ENCODE data around the gene NHSL2. TPM values are rescaled to one million over a fixed set of nuclear protein-coding genes. Genes with fewer than 3 reads are reported as not detected.

Gene NHSL2
- total RNA-seq, 1 experiment from 2014 or later, result not detected

DNA sequence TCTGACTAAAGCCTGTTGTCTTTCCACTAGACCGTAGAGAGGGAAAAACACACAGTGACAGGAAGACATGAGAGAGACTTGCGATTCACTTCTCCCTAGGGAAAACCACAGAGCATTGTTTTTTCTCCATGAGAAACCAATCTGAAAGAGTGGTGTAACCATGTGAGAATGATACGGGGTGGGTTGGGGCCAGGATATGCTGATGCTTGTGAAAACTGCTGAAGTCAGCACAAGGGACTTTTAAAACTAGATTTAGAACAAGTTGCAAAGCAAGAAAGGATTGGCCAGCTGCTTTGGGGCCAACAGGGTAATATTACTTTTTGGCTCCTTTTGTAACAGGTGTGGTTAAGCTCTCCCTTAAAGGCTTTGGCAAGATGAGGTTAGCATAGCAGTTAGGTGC lies 66.1 kb downstream of the NHSL2 start:
- DNase-seq, result no peak
- H3K36me3 ChIP-seq (ENCODE audit: low read depth), result no peaks in the 10 kb centered on the region
- no peak overlapping the region for H3K4me3 ChIP-seq
- TF ChIP-seq, protein P1, sequence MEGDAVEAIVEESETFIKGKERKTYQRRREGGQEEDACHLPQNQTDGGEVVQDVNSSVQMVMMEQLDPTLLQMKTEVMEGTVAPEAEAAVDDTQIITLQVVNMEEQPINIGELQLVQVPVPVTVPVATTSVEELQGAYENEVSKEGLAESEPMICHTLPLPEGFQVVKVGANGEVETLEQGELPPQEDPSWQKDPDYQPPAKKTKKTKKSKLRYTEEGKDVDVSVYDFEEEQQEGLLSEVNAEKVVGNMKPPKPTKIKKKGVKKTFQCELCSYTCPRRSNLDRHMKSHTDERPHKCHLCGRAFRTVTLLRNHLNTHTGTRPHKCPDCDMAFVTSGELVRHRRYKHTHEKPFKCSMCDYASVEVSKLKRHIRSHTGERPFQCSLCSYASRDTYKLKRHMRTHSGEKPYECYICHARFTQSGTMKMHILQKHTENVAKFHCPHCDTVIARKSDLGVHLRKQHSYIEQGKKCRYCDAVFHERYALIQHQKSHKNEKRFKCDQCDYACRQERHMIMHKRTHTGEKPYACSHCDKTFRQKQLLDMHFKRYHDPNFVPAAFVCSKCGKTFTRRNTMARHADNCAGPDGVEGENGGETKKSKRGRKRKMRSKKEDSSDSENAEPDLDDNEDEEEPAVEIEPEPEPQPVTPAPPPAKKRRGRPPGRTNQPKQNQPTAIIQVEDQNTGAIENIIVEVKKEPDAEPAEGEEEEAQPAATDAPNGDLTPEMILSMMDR (conservative IDR thresholded peaks at IDR 0.05), result no peak
- TF ChIP-seq EZH2 (IDR thresholded peaks at IDR 0.05; ENCODE audit: low read depth), result no peak
- intact Hi-C loops (cut with micrococcal nuclease; ENCODE audit: unreplicated experiment), result no loop called here
- H3K4me1 ChIP-seq (replicated peaks; ENCODE audit: insufficient read depth), result no peaks in the 10 kb centered on the region
- H3K27ac ChIP-seq, result no peak overlapping the region
- H3K9me2 ChIP-seq (ENCODE audit: insufficient read depth), result no peaks in the 10 kb centered on the region
- H3K27me3 ChIP-seq (ENCODE audit: insufficient read depth, low read depth), result peaks cover 17% of the 10 kb centered on the region; the same call in 1 of the 2 replicates
- CTCF ChIA-PET, result no interaction called here
- H3F3A ChIP-seq (ENCODE audit: insufficient read depth, low read depth), result no peaks in the 10 kb centered on the region
- POLR2A ChIA-PET (ENCODE audit: unreplicated experiment), result no interaction called here
- H2AFZ ChIP-seq, result no peak overlapping the region
- no peaks in the 10 kb centered on the region for H4K20me1 ChIP-seq (ENCODE audit: insufficient read depth)
- no peaks in the 10 kb centered on the region for H3K9me3 ChIP-seq (ENCODE audit: insufficient read depth, low read depth)
- no peaks in the 10 kb centered on the region for H3K79me2 ChIP-seq (ENCODE audit: low read depth)
- H3K4me2 ChIP-seq, result no peak overlapping the region
- no TSS peak for BruUV-seq (replicated peaks)

DNA sequence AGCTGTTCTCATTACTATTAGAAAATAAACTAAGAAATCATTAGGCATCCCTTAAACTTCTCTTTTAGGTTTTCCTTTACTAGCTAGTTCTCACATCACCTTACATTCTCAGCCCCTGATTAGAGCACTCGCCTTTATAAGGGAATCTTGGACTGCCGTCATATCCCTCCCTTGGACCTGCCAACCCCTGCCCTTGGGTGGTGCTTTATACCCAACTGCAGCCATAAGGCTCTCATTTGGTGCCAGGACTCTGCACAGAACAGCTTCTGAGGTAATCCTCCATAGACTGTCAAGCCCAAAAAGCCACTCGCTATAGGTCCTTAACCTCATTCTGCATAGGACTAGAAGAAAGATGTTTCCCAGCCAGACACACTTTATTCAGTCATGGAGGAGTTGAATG lies 67.5 kb downstream of the NHSL2 start:
- Histone ChIP-seq H3K27ac (no peak overlapping the region), H3K9me3 (ENCODE audit: insufficient read depth, low read depth) (no peaks in the 10 kb centered on the region), H3K4me3 (no peak overlapping the region), H3K9me2 (ENCODE audit: insufficient read depth) (no peaks in the 10 kb centered on the region), H4K20me1 (ENCODE audit: insufficient read depth) (no peaks in the 10 kb centered on the region), H3K27me3 (ENCODE audit: insufficient read depth, low read depth) (peaks cover 27% of the 10 kb centered on the region; the same call in 1 of the 2 replicates), H2AFZ (no peak overlapping the region), H3K4me2 (no peak overlapping the region), H3F3A (ENCODE audit: insufficient read depth, low read depth) (no peaks in the 10 kb centered on the region), H3K4me1 (replicated peaks; ENCODE audit: insufficient read depth) (no peaks in the 10 kb centered on the region), H3K36me3 (ENCODE audit: low read depth) (no peaks in the 10 kb centered on the region), H3K79me2 (ENCODE audit: low read depth) (no peaks in the 10 kb centered on the region)
- BruUV-seq (replicated peaks), result no TSS peak
- no peak for DNase-seq
- intact Hi-C loops (cut with micrococcal nuclease; ENCODE audit: unreplicated experiment), result no loop called here
- CTCF ChIA-PET, result no interaction called here
- no peak for TF ChIP-seq EZH2 (IDR thresholded peaks at IDR 0.05; ENCODE audit: low read depth)
- TF ChIP-seq, protein P1 (conservative IDR thresholded peaks at IDR 0.05), result no peak
- POLR2A ChIA-PET (ENCODE audit: unreplicated experiment), result no interaction called here

DNA sequence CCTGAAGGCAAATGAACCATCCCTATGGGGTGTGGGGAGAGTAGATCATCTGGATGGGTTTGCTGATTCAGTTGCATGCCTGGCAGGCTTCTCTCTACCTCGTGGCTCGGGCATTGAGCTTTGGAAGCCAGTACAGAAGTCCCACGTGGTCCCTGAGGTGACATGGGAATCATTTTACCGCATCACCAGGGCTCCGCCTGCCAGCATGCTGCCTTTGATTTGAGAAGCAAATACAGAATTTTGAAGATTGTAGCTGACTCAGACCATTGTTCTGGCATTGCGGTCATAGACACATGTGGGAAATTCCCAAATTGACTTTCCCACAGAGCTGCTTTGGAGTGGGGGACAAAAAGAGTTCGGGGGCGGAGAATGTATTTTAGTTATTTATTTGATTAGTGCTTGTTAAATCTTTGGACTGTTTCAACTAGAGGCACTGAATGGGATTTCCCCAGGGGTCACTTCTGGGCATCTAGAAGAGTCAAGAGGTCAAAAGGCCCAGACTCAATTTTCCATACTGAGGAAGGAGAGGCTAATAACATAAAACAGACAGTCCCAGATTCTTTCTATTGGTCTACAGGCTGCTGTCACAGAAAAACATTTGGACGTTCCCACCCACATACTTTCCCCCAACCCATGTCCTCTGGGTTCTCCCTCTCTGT lies 79.3 kb downstream of the NHSL2 start:
- H3F3A ChIP-seq (ENCODE audit: insufficient read depth, low read depth), result no peaks in the 10 kb centered on the region
- DNase-seq, result no peak
- ChIA-PET POLR2A (ENCODE audit: unreplicated experiment) (no interaction called here), CTCF (no interaction called here)
- peaks cover 24% of the 10 kb centered on the region; the same call in 1 of the 2 replicates for H3K27me3 ChIP-seq (ENCODE audit: insufficient read depth, low read depth)
- H3K4me2 ChIP-seq, result no peak overlapping the region
- H3K9me3 ChIP-seq (ENCODE audit: insufficient read depth, low read depth), result no peaks in the 10 kb centered on the region
- no peaks in the 10 kb centered on the region for H4K20me1 ChIP-seq (ENCODE audit: insufficient read depth)
- TF ChIP-seq, protein P1 (conservative IDR thresholded peaks at IDR 0.05), result no peak
- no peak for TF ChIP-seq EZH2 (IDR thresholded peaks at IDR 0.05; ENCODE audit: low read depth)
- no peaks in the 10 kb centered on the region for H3K79me2 ChIP-seq (ENCODE audit: low read depth)
- H3K27ac ChIP-seq, result no peak overlapping the region
- intact Hi-C loops (cut with micrococcal nuclease; ENCODE audit: unreplicated experiment), result loop anchor here (10.0 kb wide), 1 partner anchor 635 kb away; no protein-coding TSS in a partner anchor
- BruUV-seq (replicated peaks), result no TSS peak
- no peaks in the 10 kb centered on the region for H3K9me2 ChIP-seq (ENCODE audit: insufficient read depth)
- no peak overlapping the region for H2AFZ ChIP-seq
- H3K36me3 ChIP-seq (ENCODE audit: low read depth), result no peaks in the 10 kb centered on the region
- no peaks in the 10 kb centered on the region for H3K4me1 ChIP-seq (replicated peaks; ENCODE audit: insufficient read depth)
- H3K4me3 ChIP-seq, result no peak overlapping the region

Measured in PC-9 (cell line).